Subcutaneous abdominal adipose tissue (tissue), 5 donors: ENCODE results near the gene TTC28.
"Not testable (repeated sequence)": the region's sequence is repeated elsewhere in the genome, so short reads cannot be mapped to it uniquely, and the experiment has no call there.

Experiments used
- H3K27ac ChIP-seq: one replicate; pipeline ENCODE4 v1.7.0; 2013; ENCODE audit warnings: low read depth, mild to moderate bottlenecking, inconsistent platforms, low read length, moderate library complexity
- H3K27me3 ChIP-seq, 5 donors: one replicate each; pipeline ENCODE4 v1.7.0; 2013; ENCODE audit warnings: low read length in 5 of 5, inconsistent platforms in 1 of 5; ENCODE audit not compliant: control insufficient read depth in 5 of 5, insufficient read depth in 4 of 5
- H3K36me3 ChIP-seq, 5 donors: one replicate each; pipeline ENCODE4 v1.7.0; 2013; ENCODE audit warnings: low read length in 5 of 5; ENCODE audit not compliant: control insufficient read depth in 5 of 5, insufficient read depth in 5 of 5
- H3K4me1 ChIP-seq, 5 donors: one replicate each; pipeline ENCODE4 v1.7.0; 2013; ENCODE audit warnings: low read length in 5 of 5, mild to moderate bottlenecking in 3 of 5, moderate library complexity in 1 of 5; ENCODE audit not compliant: control insufficient read depth in 5 of 5, insufficient read depth in 5 of 5
- H3K4me3 ChIP-seq, 5 donors: one replicate each; pipeline ENCODE4 v1.7.0; 2013; ENCODE audit warnings: low read length in 5 of 5, low read depth in 1 of 5
- H3K9ac ChIP-seq, 5 donors: one replicate each; pipeline ENCODE4 v1.7.0; 2013; ENCODE audit warnings: low read length in 5 of 5, mild to moderate bottlenecking in 4 of 5, moderate library complexity in 3 of 5
- H3K9me3 ChIP-seq, 5 donors: one replicate each; pipeline ENCODE4 v1.7.0; 2013; ENCODE audit warnings: low read length in 5 of 5; ENCODE audit not compliant: control insufficient read depth in 5 of 5
- donor health status: healthy.
- donor health status: healthy.
- donor health status: healthy.
- donor health status: healthy.
- donor health status: healthy.

Gene TTC28

GRCh38 chr22:28364105-28364504 lies 315.5 kb downstream of the TTC28 start:
- not testable (repeated sequence) for H3K36me3 ChIP-seq, H3K9ac ChIP-seq, H3K4me3 ChIP-seq, H3K27ac ChIP-seq, H3K27me3 ChIP-seq, H3K9me3 ChIP-seq
- peaks cover 0 to 13% (median 10%) of the 10 kb centered on the region in 5 donors for H3K4me1 ChIP-seq

- Histone ChIP-seq H3K27me3 (no peaks in the 10 kb centered on the region), H3K4me1 (peaks cover 0 to 20% (median 12%) of the 10 kb centered on the region in 5 donors), H3K9ac (no peak overlapping the region), H3K27ac (no peak overlapping the region), H3K9me3 (no peaks in the 10 kb centered on the region), H3K36me3 (no peaks in the 10 kb centered on the region), H3K4me3 (no peak overlapping the region)
These were observed 318.7 kb downstream of the TTC28 start for GRCh38 chr22:28360939-28361338.

- Histone ChIP-seq H3K27ac (no peak overlapping the region), H3K27me3 (no peaks in the 10 kb centered on the region), H3K36me3 (no peaks in the 10 kb centered on the region), H3K4me1 (peaks cover 0 to 6% (median 3%) of the 10 kb centered on the region in 5 donors), H3K9ac (no peak overlapping the region), H3K9me3 (no peaks in the 10 kb centered on the region), H3K4me3 (no peak overlapping the region)
These were observed 321.3 kb downstream of the TTC28 start for GRCh38 chr22:28358312-28358711.

DNA sequence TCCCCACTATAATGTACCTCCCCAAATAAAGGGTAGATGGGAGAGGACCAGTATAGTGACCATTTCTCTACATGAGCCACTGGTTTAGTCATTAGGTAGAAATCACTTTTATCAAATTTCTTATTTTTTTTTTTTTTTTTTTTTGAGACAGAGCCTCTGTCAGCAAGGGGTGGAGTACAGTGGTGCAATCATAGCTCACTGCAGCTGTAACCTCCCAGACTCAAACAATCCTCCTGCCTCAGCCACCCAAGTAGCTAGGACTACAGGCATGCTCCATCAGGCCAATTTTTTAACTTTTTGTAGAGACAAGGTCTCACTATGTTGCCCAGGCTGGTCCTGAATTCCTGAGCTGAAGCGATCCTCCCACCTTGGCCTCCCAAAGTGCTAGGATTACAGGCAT lies 322.4 kb downstream of the TTC28 start:
- peaks cover 0 to 6% (median 3%) of the 10 kb centered on the region in 5 donors for H3K4me1 ChIP-seq
- H3K36me3 ChIP-seq = no peaks in the 10 kb centered on the region
- H3K27ac ChIP-seq = no peak overlapping the region
- H3K9ac ChIP-seq = no peak overlapping the region
- H3K4me3 ChIP-seq = no peak overlapping the region
- H3K9me3 ChIP-seq = no peaks in the 10 kb centered on the region
- no peaks in the 10 kb centered on the region for H3K27me3 ChIP-seq

DNA sequence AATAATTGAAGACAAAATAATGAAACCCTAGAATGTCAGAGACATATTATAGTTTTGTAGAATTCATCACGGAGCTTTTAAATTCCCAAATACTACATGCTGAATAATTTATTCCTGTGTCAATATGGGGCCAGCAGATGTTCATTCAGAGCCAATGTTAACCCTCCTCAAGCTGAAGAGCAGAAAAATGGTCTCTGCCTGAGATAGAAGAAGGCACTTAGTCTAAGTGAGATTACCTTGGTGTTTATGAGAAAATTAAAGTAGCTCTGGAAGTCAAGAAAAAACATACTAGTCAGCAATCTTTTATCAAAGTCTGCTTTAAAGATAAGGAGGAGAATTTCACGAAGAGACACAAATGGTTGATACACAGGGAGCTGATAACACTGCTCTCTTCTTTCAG lies 328.2 kb downstream of the TTC28 start:
- Histone ChIP-seq H3K27ac (no peak overlapping the region), H3K9ac (no peak overlapping the region), H3K9me3 (no peaks in the 10 kb centered on the region), H3K36me3 (no peaks in the 10 kb centered on the region), H3K4me3 (no peak overlapping the region), H3K4me1 (no peaks in the 10 kb centered on the region), H3K27me3 (no peaks in the 10 kb centered on the region)

DNA sequence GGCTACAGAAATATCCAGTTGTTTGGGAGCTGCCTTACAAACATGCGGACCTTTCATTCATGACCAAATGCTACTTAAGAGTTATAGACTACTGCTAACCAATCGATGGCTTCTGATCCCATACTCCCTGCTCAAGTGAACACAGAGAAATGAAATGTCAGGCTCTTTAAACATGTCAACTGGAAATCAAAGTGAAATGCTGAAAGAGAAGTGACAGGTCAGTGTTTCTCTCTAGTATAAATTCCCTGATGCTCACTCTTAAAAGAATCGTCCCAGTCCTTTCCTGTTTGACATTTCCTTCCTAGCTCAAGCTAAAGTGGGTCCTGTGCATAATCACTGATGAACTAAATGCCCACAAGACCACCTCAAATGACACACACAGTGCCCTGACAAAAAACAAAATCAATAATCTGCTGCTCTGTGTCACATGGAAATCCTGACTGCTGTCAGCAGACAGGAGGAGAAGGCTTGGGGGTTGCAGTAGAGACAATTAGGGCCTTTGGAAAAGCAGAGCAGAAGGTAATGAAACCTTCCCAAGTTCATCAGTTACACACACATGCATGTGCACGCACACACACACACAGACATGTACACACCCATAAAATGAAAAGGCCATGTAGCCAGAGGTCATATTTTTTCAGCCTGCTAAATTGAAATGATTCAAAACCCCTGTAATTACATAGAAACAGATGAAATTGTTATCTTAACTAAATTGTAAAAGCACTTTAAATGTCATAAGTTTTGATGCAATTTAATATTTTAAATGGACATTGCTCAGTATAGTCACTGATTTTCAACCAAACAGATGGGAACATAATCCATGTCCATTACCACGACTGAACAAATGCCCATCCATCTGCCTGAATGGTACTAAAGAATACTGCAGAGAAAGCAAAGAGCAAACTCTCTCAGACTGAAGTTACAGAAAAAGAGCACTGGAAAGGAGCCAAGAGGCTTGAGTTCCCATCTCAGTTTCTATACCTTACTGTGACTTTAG lies 330.7 kb downstream of the TTC28 start:
- Histone ChIP-seq H3K4me3 (no peak overlapping the region), H3K4me1 (peaks cover 0 to 6% (median 3%) of the 10 kb centered on the region in 5 donors), H3K9me3 (no peaks in the 10 kb centered on the region), H3K27me3 (no peaks in the 10 kb centered on the region), H3K9ac (no peak overlapping the region), H3K36me3 (no peaks in the 10 kb centered on the region), H3K27ac (no peak overlapping the region)

DNA sequence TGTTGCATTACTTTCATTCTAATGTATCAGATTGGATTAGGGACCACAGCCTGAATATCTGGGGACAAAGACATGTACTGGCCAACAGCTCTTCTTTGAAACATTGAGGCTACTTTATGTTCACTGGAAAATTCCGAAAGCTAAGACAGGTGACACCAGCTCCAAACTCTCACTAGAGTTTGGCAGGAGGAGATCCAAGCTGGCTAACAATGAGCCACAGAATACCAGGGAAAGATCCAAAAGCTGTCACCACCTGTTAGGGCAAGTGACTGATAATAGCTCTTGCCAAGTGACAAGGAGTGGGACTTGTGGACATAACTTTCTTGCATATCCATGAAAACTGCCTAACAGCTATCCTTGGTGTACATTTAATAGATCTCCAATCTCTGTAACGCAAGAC lies 333.3 kb downstream of the TTC28 start:
- Histone ChIP-seq H3K27me3 (no peaks in the 10 kb centered on the region), H3K9ac (no peak overlapping the region), H3K36me3 (no peaks in the 10 kb centered on the region), H3K4me3 (no peak overlapping the region), H3K27ac (no peak overlapping the region), H3K9me3 (no peaks in the 10 kb centered on the region), H3K4me1 (peaks cover 0 to 6% (median 3%) of the 10 kb centered on the region in 5 donors)

DNA sequence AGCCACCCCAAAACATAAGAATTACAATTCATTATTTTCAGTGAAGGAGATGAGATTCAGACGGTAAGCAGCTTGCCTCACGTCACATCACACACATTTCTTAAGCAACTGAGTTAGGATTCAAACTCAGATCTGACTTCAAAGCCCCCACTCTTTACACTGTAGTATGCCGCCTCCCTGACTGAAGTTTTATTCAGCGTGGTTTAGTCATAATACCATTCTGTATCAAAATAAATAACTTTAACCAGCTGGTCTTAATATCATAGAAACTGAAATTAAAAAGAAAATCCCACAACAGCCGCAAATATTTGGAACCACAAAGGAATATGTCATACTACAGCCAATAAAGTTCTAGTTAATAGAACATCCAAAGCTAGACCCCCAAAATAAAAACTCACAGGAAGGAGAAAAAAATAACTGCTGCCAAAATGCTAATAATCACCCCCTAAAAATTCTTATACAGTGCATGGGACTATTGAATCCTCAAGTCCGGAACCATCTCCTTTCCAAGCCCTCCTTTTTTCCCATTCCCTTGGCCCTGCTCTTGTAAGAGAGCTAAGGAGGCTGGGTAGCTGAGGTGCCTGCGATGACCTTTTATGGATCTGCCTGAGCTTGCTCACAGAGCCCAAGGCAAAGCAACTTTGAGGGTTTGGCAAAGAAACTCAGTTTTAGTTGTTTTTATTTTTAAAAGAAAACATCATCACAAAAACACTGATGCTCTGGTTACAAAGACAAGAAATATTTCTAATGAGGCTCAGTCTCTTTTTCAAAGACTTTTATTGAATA lies 334.5 kb downstream of the TTC28 start:
- Histone ChIP-seq H3K9ac (peak overlapping the region in 2 of 5 donors; percentile 10 to 61), H3K4me1 (peaks cover 0 to 9% (median 6%) of the 10 kb centered on the region in 5 donors), H3K27ac (peak overlapping the region; percentile 10)

GRCh38 chr22:28341001-28341400 lies 338.6 kb downstream of the TTC28 start:
- H3K4me3 ChIP-seq = no peak overlapping the region
- peaks cover 0 to 9% (median 6%) of the 10 kb centered on the region in 5 donors for H3K4me1 ChIP-seq
- H3K27ac ChIP-seq = no peak overlapping the region
- H3K9me3 ChIP-seq = no peaks in the 10 kb centered on the region
- no peaks in the 10 kb centered on the region for H3K27me3 ChIP-seq
- H3K36me3 ChIP-seq = no peaks in the 10 kb centered on the region
- no peak overlapping the region for H3K9ac ChIP-seq

More for the DNA sequence above, 334.5 kb downstream of the TTC28 start:
- H3K9me3 ChIP-seq = no peaks in the 10 kb centered on the region
- no peaks in the 10 kb centered on the region for H3K36me3 ChIP-seq
- no peaks in the 10 kb centered on the region for H3K27me3 ChIP-seq
- H3K4me3 ChIP-seq = peak overlapping the region in 3 of 5 donors; percentile 0 to 46 (median 3)

DNA sequence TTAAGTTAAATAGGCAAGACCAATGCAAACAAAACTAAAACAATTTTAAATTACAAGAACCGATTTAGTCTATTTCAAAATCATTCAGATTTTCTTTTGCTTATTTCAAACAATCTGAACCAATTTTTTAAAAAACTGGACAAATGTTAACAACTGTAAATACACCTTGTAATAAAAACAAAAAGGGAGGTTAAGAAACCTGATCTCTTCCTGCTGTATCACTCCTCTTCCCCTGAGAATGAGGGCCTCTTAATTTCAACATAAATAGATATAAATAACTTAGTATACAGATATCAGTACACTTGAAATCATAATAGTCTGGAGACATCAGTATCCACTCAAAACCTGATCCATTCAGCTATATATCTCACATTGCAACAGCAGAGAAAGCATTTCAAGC lies 346.6 kb downstream of the TTC28 start:
- Histone ChIP-seq H3K27ac (no peak overlapping the region), H3K36me3 (no peaks in the 10 kb centered on the region), H3K9me3 (no peaks in the 10 kb centered on the region), H3K9ac (no peak overlapping the region), H3K4me1 (peaks cover 0 to 34% (median 16%) of the 10 kb centered on the region in 5 donors), H3K27me3 (no peaks in the 10 kb centered on the region), H3K4me3 (no peak overlapping the region)
